Cerebellar cortex (tissue), 1 donor: Measurements from ENCODE around the gene ZNF813.
"Not testable (repeated sequence)": the region's sequence is repeated elsewhere in the genome, so short reads cannot be mapped to it uniquely, and the experiment has no call there.

ENCODE experiments used
- DNase-seq: peaks from one replicate; pipeline ENCODE4 v3.0.0-alpha.2; 2015; ENCODE audit warnings: low spot score

The ZNF813 gene

DNA sequence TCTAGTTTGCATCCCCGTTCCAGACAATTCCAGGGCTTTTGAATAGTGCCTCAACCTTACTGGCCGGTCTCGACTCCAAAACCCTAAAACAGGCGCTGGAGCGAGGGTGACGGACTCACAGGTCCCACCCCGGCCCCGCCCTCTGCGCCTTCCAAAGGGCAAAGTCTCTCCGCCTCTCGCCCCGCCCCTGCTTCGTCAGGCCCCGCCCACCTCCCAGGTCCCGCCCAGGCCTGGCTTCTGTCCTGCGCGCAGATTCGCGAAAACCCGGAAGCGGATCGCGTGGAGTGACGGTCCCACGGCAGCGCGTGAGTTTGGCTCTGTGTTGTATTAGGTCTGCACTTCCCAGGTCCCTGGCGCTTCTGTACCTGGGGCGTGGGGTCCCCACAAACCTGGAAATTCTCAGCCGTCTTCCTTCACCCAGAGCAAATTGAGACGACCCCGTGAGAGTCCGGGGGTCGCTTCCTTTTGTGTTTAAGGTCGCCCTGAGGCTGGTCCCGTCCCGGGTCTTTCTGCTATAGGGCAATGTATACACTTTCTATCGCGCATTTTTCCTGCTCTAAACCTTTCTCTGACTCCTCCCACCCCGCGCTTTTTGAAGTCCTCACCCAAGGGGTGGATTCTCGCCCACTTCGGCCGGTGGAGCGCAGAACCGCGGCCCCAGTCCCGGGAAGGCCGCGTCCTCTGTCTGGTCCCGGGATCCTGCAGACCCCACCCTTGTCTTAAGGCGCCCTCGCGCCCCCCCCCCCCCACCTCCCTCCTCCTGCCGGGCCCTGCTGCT lies at the start of gene ZNF813:
Gene ZNF813, plus strand, starts transcription at position 249 of the 778 bp plus-strand sequence. CDS start 16,090 bp downstream, outside the sequence.
- peak; percentile 73 for DNase-seq

DNA sequence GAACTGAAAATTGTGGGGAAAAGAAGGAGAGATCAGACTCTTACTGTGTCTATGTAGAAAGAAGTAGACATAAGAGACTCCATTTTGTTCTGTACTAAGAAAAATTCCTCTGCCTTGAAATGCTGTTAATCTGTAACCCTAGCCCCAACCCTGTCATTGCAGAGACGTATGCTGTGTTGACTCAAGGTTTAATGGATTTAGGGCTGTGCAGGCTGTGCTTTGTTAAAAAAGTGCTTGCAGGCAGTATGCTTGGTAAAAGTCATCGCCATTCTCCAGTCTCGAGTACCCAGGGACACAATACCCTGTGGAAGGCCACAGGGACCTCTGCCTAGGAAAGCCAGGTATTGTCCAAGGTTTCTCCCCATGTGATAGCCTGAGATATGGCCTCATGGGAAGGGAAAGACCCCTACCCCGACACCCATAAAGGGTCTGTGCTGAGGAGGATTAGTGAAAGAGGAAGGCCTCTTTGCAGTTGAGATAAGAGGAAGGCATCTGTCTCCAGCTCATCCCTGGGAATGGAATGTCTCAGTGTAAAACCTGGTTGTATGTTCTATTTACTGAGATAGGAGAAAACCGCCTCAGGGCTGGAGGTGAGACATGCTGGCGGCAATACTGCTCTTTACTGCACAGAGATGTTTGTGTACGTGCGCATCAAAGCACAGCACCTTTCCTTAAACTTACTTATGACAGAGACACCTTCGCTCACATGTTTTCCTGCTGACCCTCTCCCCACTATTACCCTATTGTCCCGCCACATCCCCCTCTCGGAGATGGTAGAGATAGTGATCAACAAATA lies 46.8 kb upstream of the ZNF813 start:
- DNase-seq, result not testable (repeated sequence)

DNA sequence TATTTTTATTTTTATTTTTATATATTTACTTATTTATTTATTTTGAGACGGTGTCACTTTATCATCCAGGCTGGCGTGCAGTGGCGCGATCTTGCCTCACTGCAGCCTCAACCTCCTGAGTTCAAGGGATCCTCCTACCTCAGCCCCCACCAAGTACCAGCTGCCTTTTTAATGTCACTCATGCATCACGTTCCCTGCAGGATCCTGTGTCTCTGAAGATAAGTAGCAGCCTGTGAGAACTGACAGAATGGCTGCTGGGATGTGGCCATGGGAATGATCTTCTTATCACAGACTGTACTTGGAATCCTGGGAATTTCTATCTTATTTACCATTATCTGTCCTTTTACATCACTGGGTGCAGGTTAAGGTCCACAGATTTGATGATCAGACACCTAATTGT lies 45.0 kb upstream of the ZNF813 start:
- DNase-seq, result no peak

DNA sequence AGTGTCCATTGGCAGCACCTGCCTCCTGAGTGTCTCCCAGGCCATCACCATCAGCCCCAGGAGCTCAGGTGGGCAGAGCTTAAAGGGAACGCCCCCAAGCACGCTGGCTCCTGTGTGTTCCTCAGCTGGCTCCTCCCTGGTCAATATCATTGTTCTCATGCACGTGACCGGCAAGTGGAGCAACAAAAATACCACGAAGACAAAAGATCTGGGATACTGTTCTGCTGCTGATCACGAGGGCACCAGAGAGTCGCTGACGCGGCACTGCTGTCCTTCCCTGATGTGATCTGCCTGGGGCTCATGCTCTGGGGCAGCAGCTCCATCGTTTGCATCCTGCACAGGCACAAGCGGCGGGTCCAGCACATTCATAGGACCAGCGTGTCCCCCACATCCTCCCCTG lies 44.5 kb upstream of the ZNF813 start:
- not testable (repeated sequence) for DNase-seq

DNA sequence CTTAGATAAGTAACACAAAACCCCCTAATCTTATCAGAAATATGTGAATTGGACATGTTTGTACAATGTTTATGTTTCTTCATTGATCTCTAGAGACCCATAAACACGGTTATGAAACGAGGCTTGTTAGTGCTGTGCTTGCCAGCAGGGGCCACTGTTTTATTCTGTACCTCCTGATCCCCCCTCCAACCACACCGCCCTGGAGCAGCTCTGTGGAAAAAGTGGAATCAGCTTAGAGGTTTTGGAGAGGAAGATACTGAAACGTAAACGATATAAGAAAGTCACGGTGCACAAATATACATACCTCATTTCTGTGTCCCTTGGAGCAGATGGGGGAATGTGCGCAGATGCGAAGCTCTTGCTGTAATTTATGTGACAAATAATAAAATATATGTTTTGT lies 43.9 kb upstream of the ZNF813 start:
- peak; percentile 25 for DNase-seq

DNA sequence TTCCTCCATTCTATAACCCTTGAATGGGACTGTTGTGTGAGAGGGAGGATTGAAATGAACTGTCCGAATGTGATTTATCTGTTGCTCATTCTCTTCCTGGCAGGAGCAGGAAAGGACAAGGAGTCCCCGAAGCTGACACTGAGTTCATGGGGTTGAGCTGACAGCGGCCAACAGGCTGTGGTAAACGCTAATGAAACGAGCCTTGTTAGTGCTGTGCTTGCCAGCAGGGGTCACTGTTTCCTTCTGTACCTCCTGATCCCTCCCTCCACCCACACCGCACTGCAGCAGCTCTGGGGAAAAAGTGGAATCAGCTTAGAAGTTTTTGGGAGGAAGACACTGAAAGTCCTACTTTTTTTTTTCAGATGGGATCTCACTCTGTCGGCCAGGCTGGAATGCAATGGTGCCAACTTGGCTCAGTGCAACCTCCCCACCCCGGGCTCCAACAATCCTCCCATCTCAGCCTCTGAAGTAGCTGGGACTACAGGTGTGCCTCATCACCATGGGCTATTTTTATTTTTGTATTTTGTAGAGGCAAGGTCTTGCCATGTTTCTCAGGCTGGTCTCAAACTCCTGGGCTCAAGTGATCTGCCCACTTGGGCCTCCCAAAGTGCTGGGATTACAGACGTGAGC lies 42.5 kb upstream of the ZNF813 start:
- peak; percentile 71 for DNase-seq

DNA sequence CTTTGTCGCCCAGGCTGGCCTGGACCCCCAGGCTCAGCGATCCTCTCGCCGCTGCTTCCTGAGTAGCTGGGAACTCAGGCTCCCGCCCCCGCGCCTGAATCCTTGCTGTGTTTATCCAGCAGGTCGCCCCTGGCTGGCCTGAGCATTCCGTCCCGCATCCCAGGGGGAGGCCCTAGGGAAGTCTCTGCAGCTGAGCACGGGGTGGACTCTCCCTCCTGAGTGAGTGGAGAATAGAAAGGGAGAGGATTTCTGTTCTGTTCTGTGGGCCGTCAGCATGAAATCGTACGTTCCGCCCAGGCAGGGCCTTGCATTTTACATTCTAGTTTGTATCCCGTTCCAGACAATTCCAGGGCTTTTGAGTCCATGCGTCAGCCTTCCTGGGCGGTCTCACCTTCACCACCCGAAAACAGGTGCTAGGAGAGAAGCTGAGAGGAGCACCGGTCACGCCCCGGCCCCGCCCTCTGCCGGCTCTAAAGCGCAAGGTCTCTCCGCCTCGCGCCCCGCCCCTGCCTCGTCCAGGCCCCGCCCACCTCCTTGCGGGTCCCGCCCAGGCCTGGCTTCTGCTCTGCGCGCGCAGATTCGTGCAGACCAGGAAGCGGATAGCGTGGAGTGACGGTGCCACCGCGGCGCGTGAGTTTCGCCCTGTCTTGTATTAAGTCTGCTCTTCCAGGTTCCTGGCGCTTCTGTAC lies 36.0 kb upstream of the ZNF813 start, which contains the start of gene ZNF761:
Gene ZNF761, plus strand, starts transcription at position 586 of the 689 bp plus-strand sequence. CDS start 15,285 bp downstream, outside the sequence.
- peak; percentile 94 for DNase-seq

DNA sequence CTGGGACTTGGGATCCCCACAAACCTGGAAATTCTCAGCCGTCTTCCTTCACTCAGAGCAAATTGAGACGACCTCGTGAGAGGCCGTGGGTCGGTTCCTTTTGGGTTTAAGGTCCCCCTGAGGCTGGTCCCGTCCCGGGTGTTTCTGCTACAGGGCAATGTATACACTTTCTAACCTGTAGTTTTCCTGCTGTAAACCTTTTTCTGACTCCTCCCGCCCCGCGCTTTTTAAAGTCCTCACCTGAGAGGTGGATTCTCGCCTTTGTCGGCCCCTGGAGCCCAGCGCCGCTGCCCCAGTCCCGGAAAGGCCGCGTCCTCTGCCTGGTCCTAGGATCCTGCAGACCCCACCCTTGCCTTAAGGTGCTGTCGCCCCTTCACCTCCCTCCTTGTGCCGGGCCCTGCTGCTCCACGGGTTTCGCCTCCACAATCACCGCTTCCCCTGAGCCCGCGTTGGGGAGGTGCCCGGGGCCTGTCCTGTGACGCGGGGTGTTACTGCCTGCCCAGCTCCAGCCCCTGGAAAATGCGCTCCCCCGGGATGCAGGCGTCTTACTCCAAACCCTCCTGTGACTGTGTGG lies 35.4 kb upstream of the ZNF813 start:
- DNase-seq, result peak; percentile 18

DNA sequence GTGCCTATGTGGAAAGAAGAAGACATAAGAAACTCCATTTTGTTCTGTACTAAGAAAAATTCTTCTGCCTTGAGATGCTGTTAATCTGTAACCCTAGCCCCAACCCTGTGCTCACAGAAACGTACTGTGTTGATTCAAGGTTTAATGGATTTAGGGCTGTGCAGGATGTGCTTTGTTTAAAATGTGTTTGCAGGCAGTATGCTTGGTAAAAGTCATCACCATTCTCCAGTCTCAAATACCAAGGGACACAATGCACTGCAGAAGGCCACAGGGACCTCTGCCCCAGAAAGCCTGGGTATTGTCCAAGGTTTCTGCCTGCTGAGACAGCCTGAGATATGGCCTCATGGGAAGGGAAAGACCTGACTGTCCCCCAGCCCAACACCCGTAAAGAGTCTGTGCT lies 23.7 kb upstream of the ZNF813 start:
- not testable (repeated sequence) for DNase-seq

DNA sequence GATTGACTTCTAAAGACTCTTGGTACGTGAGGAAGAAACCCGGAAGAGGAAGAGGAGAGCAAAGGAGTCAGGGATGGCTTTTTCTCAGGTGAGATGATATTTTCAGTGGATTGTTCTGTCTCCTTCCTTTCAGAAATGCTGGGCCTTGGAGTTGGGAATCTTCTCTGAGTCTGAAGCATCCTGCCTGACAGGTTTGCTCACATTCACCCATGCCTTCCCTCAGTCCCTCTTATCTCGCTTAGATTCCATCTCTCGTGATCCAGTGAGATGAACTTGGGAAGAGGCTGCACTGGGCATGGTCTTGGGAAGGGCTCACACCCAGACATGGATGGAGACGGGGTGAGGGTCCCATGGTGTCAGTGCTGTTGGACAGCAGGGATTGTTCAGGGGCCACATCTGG lies 20.3 kb upstream of the ZNF813 start:
- DNase-seq, result not testable (repeated sequence)

DNA sequence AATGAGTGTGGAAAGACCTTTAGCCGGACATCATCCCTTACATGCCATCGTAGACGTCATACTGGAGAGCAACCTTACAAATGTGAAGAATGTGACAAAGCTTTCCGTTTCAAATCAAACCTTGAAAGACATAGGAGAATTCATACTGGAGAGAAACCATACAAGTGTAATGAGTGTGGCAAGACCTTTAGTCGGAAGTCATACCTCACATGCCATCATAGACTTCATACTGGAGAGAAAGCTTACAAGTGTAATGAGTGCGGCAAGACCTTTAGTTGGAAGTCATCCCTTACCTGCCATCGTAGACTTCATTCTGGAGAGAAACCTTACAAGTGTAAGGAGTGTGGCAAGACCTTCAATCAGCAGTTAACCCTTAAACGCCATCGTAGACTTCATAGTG lies 11.7 kb upstream of the ZNF813 start:
- no peak for DNase-seq

DNA sequence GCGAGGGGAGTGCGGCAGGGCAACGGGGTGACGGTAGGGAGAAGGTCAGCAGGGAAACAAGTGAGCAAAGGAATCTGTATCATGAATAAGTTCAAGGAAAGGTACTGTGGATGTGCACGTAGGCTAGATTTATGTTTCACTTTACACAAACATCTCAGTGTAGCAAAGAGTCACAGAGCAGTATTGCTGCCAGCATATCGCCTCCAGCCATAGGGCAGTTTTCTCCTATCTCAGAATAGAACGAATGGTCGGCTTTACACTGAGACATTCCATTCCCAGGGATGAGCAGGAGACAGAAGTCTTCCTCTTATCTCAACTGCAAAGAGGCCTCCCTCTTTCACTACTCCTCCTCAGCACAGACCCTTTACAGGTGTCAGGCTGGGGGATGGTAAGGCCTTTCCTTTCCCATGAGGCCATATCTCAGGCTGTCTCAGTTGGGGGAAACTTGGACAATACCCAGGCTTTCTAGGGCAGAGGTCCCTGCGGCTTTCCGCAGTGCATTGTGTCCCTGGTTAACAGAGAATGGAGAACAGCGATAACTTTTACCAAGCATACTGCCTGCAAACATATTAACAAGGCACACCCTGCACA lies 7.3 kb upstream of the ZNF813 start:
- DNase-seq, result not testable (repeated sequence)

DNA sequence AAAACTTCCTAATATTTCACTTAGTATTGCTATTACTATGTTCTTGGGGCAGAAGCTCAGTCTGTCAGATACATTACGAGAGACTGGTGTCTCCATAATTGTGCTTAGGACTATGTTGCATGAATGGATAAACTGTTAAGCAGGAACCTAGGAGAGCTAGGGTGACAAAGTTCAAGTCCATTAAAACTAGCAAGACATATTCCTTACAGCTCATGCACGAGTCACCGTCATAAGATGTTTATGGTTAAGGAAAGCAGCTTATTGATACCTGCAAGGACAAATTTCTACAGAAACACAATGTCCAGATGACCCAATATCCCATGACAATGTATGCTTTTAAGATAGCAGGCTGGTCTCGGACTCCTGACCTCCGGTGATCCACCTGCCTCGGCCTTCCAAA lies 5.7 kb upstream of the ZNF813 start:
- no peak for DNase-seq

DNA sequence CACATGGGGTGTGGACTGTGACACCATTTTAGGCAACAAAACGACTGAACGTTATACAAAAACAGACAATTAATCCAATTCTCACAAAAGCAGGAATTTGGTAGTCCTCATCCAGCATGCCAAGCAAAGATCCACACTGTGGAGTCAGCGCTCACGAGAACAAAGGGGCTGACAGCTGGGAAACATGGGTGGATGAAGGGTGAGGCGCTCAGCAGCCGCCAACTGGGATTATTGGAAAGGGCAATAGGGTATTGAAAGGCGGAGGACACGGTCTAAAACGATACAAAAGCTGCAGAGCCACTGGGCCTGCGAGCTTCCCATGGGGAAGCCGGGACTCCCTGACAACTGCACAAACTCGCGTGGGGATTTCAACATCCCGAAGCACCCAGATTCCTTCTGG lies 4.7 kb upstream of the ZNF813 start:
- DNase-seq, result no peak

DNA sequence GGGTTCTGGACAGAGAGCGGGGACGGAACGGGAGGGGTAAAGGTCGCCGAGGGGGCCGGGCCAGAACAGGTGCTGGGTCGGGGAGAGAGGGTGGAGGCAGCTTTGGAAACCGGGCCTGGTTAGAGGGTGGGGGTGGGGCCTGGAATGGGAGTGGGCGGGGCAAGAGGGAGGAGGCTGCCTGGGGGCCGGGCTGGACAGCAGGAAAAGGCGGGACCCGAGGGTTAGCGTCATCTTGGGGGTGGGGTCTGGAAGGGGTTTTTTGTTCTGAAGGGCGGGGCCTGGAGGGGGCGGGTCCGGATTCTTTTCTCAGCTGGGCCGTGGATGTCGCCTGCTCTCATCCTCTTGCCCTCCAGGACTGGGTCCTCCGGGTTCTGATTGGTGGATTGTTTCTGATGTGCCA lies 4.3 kb upstream of the ZNF813 start:
- DNase-seq, result peak; percentile 51

DNA sequence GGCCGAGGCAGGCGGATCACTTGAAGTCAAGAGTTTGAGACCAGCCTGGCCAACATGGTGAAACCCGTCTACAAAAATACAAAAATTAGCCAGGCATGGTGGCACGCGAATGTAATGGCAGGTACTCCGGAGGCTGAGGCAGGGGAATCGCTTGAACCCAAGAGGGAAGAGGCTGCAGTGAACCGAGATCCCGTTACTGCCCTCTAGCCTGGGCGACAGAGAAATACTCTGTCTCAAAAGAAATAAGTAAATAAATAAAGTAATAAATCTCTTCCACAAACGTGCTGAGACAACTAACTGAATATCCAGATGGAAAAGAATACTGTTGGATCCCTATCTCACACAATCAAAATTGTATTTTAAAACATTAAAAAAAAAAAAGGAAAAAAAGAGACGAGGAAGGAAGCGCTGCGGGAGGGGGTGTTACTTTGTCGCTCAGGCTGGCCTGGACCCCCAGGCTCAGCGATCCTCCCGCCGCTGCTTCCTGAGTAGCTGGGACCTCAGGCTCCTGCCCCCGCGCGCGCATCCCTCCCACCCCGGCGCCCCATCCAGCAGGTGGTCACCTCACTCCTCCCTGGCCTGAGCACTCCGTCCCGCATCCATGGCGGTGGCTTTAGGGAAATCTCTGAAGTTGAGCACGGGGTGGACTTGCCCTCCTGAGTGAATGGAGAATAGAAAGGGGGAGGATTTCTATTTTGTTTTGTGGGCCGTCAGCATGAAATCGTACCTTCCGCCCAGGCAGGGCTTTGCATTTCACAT lies 628 bp upstream of the ZNF813 start:
- DNase-seq, result no peak

DNA sequence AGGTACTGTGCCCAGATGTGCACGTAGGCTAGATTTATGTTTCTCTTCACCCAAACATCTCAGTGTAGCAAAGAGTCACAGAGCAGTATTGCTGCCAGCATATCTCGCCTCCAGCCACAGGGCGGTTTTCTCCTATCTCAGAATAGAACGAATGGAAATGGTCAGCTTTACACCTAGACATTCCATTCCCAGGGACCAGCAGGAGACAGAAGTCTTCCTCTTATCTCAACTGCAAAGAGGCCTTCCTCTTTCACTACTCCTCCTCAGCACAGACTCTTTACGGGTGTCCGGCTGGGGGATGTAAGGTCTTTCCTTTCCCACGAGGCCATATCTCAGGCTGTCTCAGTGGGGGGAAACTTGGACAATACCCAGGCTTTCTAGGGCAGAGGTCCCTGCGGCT lies 1.1 kb downstream of the ZNF813 start:
- DNase-seq, result not testable (repeated sequence)

DNA sequence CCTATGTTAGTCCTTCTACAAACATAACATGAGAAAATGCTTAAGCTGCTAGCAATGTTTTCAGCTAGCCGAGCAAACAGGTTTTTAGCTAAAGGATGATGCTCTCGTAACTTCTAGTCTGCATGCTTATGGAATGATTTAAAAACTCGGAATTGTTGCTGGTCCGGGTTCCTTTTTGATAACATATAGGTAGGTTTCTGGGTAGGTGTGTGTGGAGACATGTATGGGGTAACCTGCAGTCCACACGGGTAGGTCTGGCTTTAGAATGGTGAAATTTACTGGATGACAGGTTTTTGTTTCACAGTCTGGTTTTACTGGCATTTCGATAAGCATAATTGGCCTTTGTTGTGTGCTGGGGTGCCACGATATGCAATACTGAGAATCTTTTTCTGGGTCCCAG lies 4.4 kb downstream of the ZNF813 start:
- no peak for DNase-seq

DNA sequence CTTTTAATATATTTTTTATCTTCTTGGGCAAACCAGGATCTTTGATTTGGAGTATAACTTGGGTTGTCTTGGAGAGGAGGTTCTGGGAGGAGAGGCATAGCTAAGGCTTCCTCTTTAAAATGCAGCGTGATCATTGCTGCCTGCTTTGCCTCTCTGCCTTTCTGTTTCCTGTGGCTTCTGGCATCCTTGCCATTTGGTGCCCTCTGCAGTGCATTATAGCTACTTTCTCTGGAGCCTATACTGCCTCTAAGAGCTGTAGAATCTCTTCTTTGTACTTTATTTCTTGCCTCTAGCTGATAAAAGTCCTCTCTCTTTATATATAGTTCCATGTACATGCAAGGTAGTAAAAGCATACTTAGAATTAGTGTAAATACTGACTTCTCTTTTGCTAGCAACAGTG lies 7.3 kb downstream of the ZNF813 start:
- peak; percentile 2 for DNase-seq

DNA sequence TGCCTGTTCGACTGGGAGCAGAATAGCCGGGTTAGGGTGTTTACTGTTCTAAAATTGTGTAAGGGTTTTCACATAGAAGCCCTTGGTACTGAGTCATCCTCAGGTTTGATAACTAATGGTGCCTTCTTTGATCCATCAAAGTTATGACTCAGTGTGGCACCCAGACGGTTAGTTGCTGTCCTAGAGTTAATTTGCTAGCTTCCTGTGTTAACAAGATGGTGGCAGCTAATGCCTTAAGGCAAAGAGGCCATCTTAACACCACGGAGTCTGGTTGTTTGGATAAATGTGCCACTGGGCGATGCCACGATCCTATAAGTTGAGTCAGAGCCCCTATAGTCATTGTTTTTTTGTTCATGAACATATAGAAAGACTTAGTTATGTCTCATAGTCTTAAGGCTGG lies 7.9 kb downstream of the ZNF813 start:
- DNase-seq, result not testable (repeated sequence)
